ENCODE measurements around the gene P4HTM. TPM values are rescaled to one million over a fixed set of nuclear protein-coding genes. Genes with fewer than 3 reads are reported as not detected.

P4HTM gene
- total RNA-seq, 1 donor from 2014 or later = 29.0 TPM

DNA sequence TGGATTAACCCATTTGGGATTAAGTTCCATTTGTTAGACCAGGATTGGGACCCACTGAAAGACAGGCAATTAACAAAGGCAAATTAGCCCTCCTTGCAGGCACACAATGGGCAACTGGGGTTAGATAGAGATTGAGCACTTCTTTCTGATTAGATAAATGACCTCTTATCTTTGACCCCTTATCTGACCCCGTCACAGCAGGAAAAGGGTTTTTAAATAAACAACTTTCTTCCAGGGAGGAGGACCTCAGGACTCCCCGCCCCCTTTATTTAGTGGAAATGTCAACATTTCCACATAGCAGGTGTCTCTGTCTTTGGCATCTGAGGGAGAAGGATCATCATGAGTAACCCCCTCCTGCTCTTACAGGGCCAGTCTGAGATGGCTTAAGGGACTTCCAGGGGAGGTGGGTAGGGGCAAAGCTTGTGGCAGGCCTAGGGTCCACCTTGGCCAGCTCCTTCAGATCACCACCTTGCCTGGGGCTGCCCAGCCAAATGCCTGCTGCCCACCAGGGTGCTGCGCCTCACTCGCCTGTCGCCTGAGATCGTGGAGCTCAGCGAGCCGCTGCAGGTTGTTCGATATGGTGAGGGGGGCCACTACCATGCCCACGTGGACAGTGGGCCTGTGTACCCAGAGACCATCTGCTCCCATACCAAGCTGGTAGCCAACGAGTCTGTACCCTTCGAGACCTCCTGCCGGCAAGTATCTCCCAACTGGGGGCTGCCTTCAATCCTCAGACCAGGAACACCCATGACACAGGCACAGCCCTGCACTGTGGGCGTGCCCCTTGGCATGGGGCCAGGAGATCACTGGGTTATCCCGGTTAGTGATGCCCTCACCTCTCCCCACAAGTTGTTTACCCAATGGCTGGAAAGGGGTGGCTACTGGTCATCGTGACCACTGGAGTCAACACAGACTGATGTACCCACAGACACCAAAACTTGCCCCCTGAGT, 14.6 kb downstream of the P4HTM start:
- TF ChIP-seq, protein P1, sequence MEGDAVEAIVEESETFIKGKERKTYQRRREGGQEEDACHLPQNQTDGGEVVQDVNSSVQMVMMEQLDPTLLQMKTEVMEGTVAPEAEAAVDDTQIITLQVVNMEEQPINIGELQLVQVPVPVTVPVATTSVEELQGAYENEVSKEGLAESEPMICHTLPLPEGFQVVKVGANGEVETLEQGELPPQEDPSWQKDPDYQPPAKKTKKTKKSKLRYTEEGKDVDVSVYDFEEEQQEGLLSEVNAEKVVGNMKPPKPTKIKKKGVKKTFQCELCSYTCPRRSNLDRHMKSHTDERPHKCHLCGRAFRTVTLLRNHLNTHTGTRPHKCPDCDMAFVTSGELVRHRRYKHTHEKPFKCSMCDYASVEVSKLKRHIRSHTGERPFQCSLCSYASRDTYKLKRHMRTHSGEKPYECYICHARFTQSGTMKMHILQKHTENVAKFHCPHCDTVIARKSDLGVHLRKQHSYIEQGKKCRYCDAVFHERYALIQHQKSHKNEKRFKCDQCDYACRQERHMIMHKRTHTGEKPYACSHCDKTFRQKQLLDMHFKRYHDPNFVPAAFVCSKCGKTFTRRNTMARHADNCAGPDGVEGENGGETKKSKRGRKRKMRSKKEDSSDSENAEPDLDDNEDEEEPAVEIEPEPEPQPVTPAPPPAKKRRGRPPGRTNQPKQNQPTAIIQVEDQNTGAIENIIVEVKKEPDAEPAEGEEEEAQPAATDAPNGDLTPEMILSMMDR (IDR thresholded peaks at IDR 0.05; ENCODE audit: insufficient read depth, low read length, poor library complexity, severe bottlenecking) = no peak
- H3K4me3 ChIP-seq (ENCODE audit: low read depth, low read length) = no peak overlapping the region
- DNase-seq (ENCODE audit: low read depth) = no peak
- no peaks in the 10 kb centered on the region for H3K36me3 ChIP-seq (ENCODE audit: control insufficient read depth, insufficient read depth, low read length)
- no peaks in the 10 kb centered on the region for H3K27me3 ChIP-seq (ENCODE audit: control insufficient read depth, insufficient read depth, low read length)

DNA sequence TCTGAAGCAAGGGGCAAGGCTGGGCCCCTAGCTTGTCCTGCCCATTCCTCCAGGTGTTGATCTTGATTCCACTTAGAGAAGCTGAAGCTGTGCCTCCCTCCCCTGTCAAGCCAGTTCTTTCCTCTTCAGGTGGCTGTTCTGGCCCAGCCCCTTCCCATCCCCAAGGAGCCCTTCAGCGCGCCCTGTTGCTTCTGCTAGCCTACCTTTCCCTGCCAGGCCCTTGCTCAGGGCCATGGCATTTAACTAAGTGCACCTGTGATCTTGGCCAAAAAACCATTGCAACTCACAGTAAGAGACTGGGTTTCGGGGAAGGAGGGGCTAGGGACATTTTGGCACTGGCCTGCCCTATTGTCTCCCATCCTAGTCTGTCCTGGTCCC, 15.3 kb downstream of the P4HTM start:
- H3K27me3 ChIP-seq (ENCODE audit: control insufficient read depth, insufficient read depth, low read length) = no peaks in the 10 kb centered on the region
- H3K4me3 ChIP-seq (ENCODE audit: low read depth, low read length) = no peak overlapping the region
- no peaks in the 10 kb centered on the region for H3K36me3 ChIP-seq (ENCODE audit: control insufficient read depth, insufficient read depth, low read length)
- TF ChIP-seq, protein P1 (IDR thresholded peaks at IDR 0.05; ENCODE audit: insufficient read depth, low read length, poor library complexity, severe bottlenecking) = no peak
- no peak for DNase-seq (ENCODE audit: low read depth)

DNA sequence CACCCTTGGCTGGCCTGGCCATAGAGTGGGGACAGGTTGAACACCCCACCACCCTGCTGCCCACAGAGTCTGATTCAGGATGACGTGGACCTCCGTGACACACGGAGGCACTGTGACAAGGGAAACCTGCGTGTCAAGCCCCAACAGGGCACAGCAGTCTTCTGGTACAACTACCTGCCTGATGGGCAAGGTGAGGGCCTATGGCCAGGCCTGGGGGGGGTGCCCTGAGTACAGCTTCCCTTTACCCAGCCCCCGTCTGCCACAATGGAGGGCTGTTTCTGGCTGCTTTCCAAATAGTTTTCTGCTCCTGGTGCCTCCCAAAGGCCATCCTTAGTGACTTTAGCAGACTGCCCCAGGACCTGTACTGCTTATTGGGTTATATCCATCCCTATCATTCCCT, 16.0 kb downstream of the P4HTM start:
- Histone ChIP-seq H3K27me3 (ENCODE audit: control insufficient read depth, insufficient read depth, low read length) (no peaks in the 10 kb centered on the region), H3K4me3 (ENCODE audit: low read depth, low read length) (peak overlapping the region; percentile 94), H3K36me3 (ENCODE audit: control insufficient read depth, insufficient read depth, low read length) (no peaks in the 10 kb centered on the region)
- TF ChIP-seq, protein P1 (IDR thresholded peaks at IDR 0.05; ENCODE audit: insufficient read depth, low read length, poor library complexity, severe bottlenecking) = no peak
- DNase-seq (ENCODE audit: low read depth) = no peak

DNA sequence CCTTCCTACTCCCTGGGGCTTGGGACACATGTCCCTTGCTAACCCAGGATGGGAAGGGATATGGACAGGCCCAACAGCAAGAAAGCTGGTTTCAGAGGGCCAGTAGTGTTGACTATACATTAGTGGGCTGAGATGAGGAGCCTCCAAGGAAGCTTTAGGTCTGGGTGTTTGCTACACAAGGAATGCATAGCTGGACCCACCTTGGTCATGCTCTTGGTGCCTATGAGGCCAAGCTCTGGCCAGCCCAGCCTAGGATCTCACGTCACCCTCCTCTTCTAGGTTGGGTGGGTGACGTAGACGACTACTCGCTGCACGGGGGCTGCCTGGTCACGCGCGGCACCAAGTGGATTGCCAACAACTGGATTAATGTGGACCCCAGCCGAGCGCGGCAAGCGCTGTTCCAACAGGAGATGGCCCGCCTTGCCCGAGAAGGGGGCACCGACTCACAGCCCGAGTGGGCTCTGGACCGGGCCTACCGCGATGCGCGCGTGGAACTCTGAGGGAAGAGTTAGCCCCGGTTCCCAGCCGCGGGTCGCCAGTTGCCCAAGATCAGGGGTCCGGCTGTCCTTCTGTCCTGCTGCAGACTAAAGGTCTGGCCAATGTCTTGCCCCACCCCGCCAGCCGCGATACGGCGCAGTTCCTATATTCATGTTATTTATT, 16.5 kb downstream of the P4HTM start:
- DNase-seq (ENCODE audit: low read depth) = no peak
- TF ChIP-seq, protein P1 (IDR thresholded peaks at IDR 0.05; ENCODE audit: insufficient read depth, low read length, poor library complexity, severe bottlenecking) = no peak
- Histone ChIP-seq H3K4me3 (ENCODE audit: low read depth, low read length) (peak overlapping the region; percentile 94), H3K36me3 (ENCODE audit: control insufficient read depth, insufficient read depth, low read length) (no peaks in the 10 kb centered on the region), H3K27me3 (ENCODE audit: control insufficient read depth, insufficient read depth, low read length) (no peaks in the 10 kb centered on the region)

DNA sequence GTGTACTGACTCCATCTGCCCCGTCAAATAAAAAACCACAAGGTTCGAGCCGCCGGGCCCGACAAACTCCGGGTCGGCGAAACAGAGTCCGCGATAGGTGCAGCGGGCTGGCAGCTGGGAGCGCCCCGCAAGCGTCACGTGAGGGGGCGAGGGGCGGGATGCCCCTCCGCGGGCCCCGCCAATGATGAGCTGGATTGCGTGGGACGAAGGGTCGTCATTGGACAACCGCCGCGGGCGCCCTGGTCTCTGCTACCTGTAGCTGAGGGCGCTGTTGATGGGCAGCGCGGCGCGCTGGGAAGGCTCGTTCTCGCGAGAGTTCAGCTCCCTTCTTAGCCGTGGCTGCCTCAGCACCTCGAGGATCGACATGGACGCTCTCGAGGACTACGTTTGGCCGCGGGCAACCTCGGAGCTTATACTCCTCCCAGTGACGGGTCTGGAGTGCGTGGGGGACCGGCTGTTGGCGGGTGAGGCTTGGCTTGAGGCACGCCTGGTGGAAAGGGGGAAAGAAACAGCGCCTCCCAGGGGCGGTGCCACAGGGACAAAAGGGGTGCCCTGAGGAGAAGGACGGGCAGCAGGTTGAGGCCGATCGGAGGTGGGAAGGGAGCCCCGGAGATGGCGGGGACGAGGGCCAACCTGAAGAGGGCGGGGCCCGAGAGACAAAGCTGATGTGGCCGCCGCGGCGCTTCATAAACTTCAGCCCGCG, 17.2 kb downstream of the P4HTM start, which contains the start of gene WDR6:
Gene WDR6, plus strand, starts transcription at position 324 of the 703 bp plus-strand sequence. Its CDS starts 41 bp downstream, at position 365.
- no peaks in the 10 kb centered on the region for H3K36me3 ChIP-seq (ENCODE audit: control insufficient read depth, insufficient read depth, low read length)
- peak within 1 kb of the TSS; percentile 94 for H3K4me3 ChIP-seq (ENCODE audit: low read depth, low read length)
- H3K27me3 ChIP-seq (ENCODE audit: control insufficient read depth, insufficient read depth, low read length) = no peaks in the 10 kb centered on the region
- TF ChIP-seq, protein P1 (IDR thresholded peaks at IDR 0.05; ENCODE audit: insufficient read depth, low read length, poor library complexity, severe bottlenecking) = peak; percentile 46
- DNase-seq (ENCODE audit: low read depth) = peak; percentile 89

Measured in kidney epithelial cell (primary cell).